Measurements from ENCODE around the gene ASCC1. TPM values are rescaled to one million over a fixed set of nuclear protein-coding genes. Genes with fewer than 3 reads are reported as not detected.

The ASCC1 gene
- total and polyA plus RNA-seq, 2 of the 4 experiments (the other 2 are of a cell fraction), result 15.9 to 21.0 TPM

DNA sequence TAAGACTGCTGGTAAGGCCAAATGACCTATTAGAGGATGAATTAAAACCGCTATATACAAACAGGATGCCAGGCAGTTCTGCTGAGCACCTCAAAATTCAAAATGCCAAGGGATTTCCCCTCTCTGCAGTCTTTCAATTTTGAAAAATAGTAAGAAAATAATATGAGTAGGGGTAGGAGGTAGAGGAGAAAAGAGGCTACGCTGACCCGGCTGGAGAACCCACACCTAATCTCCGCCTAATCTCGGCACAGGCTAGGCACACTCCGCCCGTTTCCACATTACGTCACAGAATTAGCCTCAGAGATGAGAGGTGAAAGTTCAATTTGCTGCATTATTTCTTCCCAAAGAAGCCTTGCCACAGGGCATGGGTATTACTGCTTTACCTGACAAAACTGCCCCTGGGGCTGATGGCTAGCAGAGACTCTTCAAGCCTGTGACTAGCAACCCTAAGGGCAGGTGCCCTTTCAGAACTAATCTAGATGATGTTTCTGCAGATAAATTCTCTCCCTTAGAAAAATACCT lies 106.4 kb downstream of the ASCC1 start:
- Histone ChIP-seq H3K4ac (ENCODE audit: low read depth, low read length) (no peak overlapping the region), H4K20me1 (ENCODE audit: insufficient read depth, low read length) (no peaks in the 10 kb centered on the region), H2BK120ac (ENCODE audit: low read depth, low read length) (no peak overlapping the region), H3K27ac (ENCODE audit: insufficient read depth, low read length) (no peak overlapping the region), H3K9me1 (ENCODE audit: insufficient read depth, low read length) (no peaks in the 10 kb centered on the region; the same call in 1 of the 2 replicates), H3K18ac (ENCODE audit: low read depth, low read length) (no peak overlapping the region), H4K8ac (ENCODE audit: low read depth in 2 of 2, low read length in 2 of 2) (no peak overlapping the region), H3K27me3 (ENCODE audit: control insufficient read depth, insufficient read depth, low read length) (no peaks in the 10 kb centered on the region), H4K5ac (ENCODE audit: low read depth, low read length) (no peak overlapping the region), H3K4me2 (ENCODE audit: low read depth, low read length) (no peak overlapping the region), H3K79me1 (ENCODE audit: low read depth in 1 of 2, low read length in 2 of 2) (no peaks in the 10 kb centered on the region), H2AFZ (replicated peaks; ENCODE audit: low read length, poor library complexity) (no peak overlapping the region), H3K23ac (ENCODE audit: low read depth, low read length) (no peak overlapping the region), H3K4me3 (ENCODE audit: insufficient read depth, low read depth, low read length) (no peak overlapping the region), H3K56ac (ENCODE audit: extremely low read depth, insufficient read depth, low read length) (no peak overlapping the region), H3K36me3 (ENCODE audit: control insufficient read depth, insufficient read depth, low read length) (0 out of 2 replicates have a peak, but pooled peaks cover 1% of the 10 kb centered on the region), H2AK5ac (ENCODE audit: low read depth, low read length) (no peak overlapping the region), H3K4me1 (ENCODE audit: control insufficient read depth, insufficient read depth, low read length) (peaks cover 2% of the 10 kb centered on the region; the same call in 1 of the 2 replicates), H3K9ac (ENCODE audit: low read depth, low read length) (no peak overlapping the region), H2AK9ac (replicated peaks; ENCODE audit: low read depth, low read length, poor library complexity) (no peak overlapping the region), H2BK20ac (ENCODE audit: low read depth, low read length) (no peak overlapping the region), H3K9me3 (ENCODE audit: control insufficient read depth, insufficient read depth, low read length) (no peaks in the 10 kb centered on the region), H4K91ac (ENCODE audit: insufficient read depth, low read depth, low read length) (no peak overlapping the region), H2BK15ac (ENCODE audit: low read depth, low read length) (no peak overlapping the region), H2BK5ac (ENCODE audit: low read depth, low read length, poor library complexity, severe bottlenecking) (no peak overlapping the region), H3K14ac (replicated peaks; ENCODE audit: low read depth, low read length) (no peak overlapping the region)
- TF ChIP-seq MAFK (IDR thresholded peaks at IDR 0.05; ENCODE audit: low read depth, low read length) (no peak), NFE2L2 (IDR thresholded peaks at IDR 0.05; ENCODE audit: low read depth, low read length) (no peak), SMC3 (IDR thresholded peaks at IDR 0.05; ENCODE audit: low read depth, low read length) (no peak), FOS (IDR thresholded peaks at IDR 0.05; ENCODE audit: low read depth, low read length) (no peak), RFX5 (IDR thresholded peaks at IDR 0.05; ENCODE audit: low read depth, low read length) (no peak)
- no TSS peak for BruUV-seq (replicated peaks)
- in situ Hi-C loops (cut with MboI; ENCODE audit: low sequenced_read_pairs) (no loop called here), dilution Hi-C loops (cut with HindIII; ENCODE audit: low sequenced_read_pairs, unreplicated experiment) (no loop called here), intact Hi-C loops (cut with micrococcal nuclease) (loop anchor here (5.0 kb wide), 1 partner anchor 63 kb away; no protein-coding TSS in a partner anchor)
- POLR2A ChIA-PET (ENCODE audit: unreplicated experiment), result no interaction called here
- 80% methylated on average over 4 of the region's 8 CpGs; no CpG with 5 or more reads in 1 of the 2 experiments for WGBS, 2 experiments (ENCODE audit: extremely low coverage in 2 of 2, insufficient read length in 1 of 2)
- no peak for ATAC-seq (ENCODE audit: low read depth)
- CTCF ChIA-PET, result no interaction called here
- no peak for DNase-seq

All from IMR-90 (cell line).